Upper lobe of right lung (tissue), 1 donor: Measurements from ENCODE around the gene OMP. TPM values are rescaled to one million over a fixed set of nuclear protein-coding genes. Genes with fewer than 3 reads are reported as not detected.
A peak's percentile ranks its signal among the peaks of the same experiment; 100 is the strongest.

Source experiments
- ATAC-seq: fragments of 200-7000 bp; cut with Tn5 transposase; one replicate; pipeline ENCODE4 v1.9.1; 2020; ENCODE audit warnings: mild to moderate bottlenecking, moderate library complexity
- DNase-seq: peaks from one replicate; pipeline ENCODE4 v3.0.0-alpha.2; 2020
- H3K27ac ChIP-seq: fragments of 200-600 bp; one replicate; pipeline ENCODE4 v1.8.0; 2022
- H3K27me3 ChIP-seq: fragments of 200-600 bp; one replicate; pipeline ENCODE4 v1.8.0; 2022; ENCODE audit warnings: mild to moderate bottlenecking
- H3K36me3 ChIP-seq: fragments of 200-600 bp; one replicate; pipeline ENCODE4 v1.8.0; 2022
- H3K4me1 ChIP-seq: fragments of 200-600 bp; one replicate; pipeline ENCODE4 v1.8.0; 2022
- H3K4me3 ChIP-seq: fragments of 200-600 bp; one replicate; pipeline ENCODE4 v1.8.0; 2022; ENCODE audit warnings: mild to moderate bottlenecking
- H3K9me3 ChIP-seq: fragments of 200-600 bp; one replicate; pipeline ENCODE4 v1.8.0; 2022
- intact Hi-C: fragments of 100-400 bp; cut with DNase I; formaldehyde crosslinking; loops from one replicate; pipeline ENCODE4 v1.11.0; 2022
- total RNA-seq: library from RNA; stranded (reverse); fragmentation: NEBNext Ultra II Directional; extraction: Animal tissue kit (Norgen Biotek cat#: 25700); gene quantifications from one replicate; pipeline ENCODE4 v1.2.1, GENCODE V29; 2021
- TF ChIP-seq, protein P1 (sequence below): fragments of 200-600 bp; IDR thresholded peaks from one replicate; pipeline ENCODE4 v1.8.0; 2022; ENCODE audit warnings: antibody characterized with exemption
- donor health status: DM: no; HTN: yes; CAD: no; lungs with severe emphysema.

Gene OMP
- total RNA-seq, 1 donor from 2014 or later: not detected

- DNase-seq (no peak), ATAC-seq (no peak)
- H3K4me3 ChIP-seq: no peak overlapping the region
- H3K27ac ChIP-seq: no peak overlapping the region
- H3K4me1 ChIP-seq: peaks cover 6% of the 10 kb centered on the region
- TF ChIP-seq, protein P1, sequence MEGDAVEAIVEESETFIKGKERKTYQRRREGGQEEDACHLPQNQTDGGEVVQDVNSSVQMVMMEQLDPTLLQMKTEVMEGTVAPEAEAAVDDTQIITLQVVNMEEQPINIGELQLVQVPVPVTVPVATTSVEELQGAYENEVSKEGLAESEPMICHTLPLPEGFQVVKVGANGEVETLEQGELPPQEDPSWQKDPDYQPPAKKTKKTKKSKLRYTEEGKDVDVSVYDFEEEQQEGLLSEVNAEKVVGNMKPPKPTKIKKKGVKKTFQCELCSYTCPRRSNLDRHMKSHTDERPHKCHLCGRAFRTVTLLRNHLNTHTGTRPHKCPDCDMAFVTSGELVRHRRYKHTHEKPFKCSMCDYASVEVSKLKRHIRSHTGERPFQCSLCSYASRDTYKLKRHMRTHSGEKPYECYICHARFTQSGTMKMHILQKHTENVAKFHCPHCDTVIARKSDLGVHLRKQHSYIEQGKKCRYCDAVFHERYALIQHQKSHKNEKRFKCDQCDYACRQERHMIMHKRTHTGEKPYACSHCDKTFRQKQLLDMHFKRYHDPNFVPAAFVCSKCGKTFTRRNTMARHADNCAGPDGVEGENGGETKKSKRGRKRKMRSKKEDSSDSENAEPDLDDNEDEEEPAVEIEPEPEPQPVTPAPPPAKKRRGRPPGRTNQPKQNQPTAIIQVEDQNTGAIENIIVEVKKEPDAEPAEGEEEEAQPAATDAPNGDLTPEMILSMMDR: no peak
- H3K36me3 ChIP-seq: no peaks in the 10 kb centered on the region
- no peaks in the 10 kb centered on the region for H3K9me3 ChIP-seq
- intact Hi-C loops: no loop called here
- H3K27me3 ChIP-seq: peaks cover 4% of the 10 kb centered on the region
Measured at GRCh38 chr11:77146261-77147035, 43.8 kb downstream of the OMP start.

DNA sequence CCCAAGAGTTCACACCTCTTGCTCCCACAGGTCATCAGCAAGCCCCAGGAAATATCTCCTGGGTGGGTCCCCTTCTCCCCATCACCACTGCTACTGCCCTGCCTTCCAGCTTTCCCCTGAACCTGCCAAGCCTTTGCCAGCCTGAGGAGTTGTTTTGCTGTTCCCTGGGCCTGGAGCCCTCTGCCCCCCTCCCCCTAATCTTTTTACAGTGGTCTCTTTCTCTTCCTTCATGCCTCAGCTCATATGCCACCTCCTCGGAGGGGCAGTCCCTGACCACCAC is 44.3 kb downstream of the OMP start:
- TF ChIP-seq, protein P1: no peak
- no peaks in the 10 kb centered on the region for H3K36me3 ChIP-seq
- no peak overlapping the region for H3K4me3 ChIP-seq
- intact Hi-C loops: no loop called here
- peaks cover 4% of the 10 kb centered on the region for H3K27me3 ChIP-seq
- H3K27ac ChIP-seq: no peak overlapping the region
- ATAC-seq (no peak), DNase-seq (no peak)
- H3K4me1 ChIP-seq: peaks cover 6% of the 10 kb centered on the region
- no peaks in the 10 kb centered on the region for H3K9me3 ChIP-seq

DNA sequence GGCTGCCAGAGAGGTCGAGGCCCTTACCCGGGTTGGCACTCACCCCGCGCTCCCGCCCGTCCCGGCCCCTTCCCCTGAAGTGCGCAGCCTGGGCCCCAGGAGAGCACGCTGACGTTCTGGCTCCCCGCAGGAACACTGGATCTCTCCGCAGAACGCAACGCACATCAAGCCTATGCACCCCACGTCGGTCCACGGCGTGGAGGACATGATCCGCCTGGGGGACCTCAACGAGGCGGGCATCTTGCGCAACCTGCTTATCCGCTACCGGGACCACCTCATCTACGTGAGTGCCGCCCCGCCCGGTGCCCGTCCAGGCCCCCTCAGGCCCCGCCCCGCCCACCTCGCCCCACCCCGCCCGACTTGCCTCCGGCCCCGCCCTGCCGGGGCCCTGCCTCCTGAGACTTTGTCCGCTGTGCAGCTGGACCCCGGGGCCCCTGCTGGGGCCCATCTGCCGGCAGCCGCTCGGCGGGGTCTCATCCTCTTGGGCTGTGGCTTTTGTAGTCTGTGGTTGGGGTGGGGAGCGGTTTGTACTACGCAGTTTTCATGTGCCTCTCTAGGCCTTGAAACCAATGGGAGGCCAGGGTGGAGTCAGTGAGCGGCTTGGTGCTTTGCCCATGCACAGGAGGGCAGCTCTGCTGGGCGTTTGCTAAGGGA is 45.2 kb downstream of the OMP start:
- Histone ChIP-seq H3K27me3 (peaks cover 4% of the 10 kb centered on the region), H3K36me3 (no peaks in the 10 kb centered on the region), H3K27ac (no peak overlapping the region), H3K9me3 (no peaks in the 10 kb centered on the region), H3K4me1 (peaks cover 6% of the 10 kb centered on the region), H3K4me3 (peak overlapping the region; percentile 29)
- intact Hi-C loops: no loop called here
- ATAC-seq: peak; percentile 32
- TF ChIP-seq, protein P1: no peak
- DNase-seq: no peak

- Histone ChIP-seq H3K4me1 (peaks cover 6% of the 10 kb centered on the region), H3K4me3 (no peak overlapping the region), H3K27me3 (peaks cover 4% of the 10 kb centered on the region), H3K36me3 (no peaks in the 10 kb centered on the region), H3K27ac (no peak overlapping the region), H3K9me3 (no peaks in the 10 kb centered on the region)
- ATAC-seq (no peak), DNase-seq (no peak)
- intact Hi-C loops: no loop called here
- TF ChIP-seq, protein P1: no peak
Measured at GRCh38 chr11:77148963-77149715, 46.5 kb downstream of the OMP start.

GRCh38 chr11:77149716-77150392 is 47.2 kb downstream of the OMP start:
- H3K4me3 ChIP-seq: no peak overlapping the region
- ATAC-seq (no peak), DNase-seq (no peak)
- peaks cover 4% of the 10 kb centered on the region for H3K27me3 ChIP-seq
- intact Hi-C loops: no loop called here
- no peaks in the 10 kb centered on the region for H3K36me3 ChIP-seq
- peaks cover 6% of the 10 kb centered on the region for H3K4me1 ChIP-seq
- no peak overlapping the region for H3K27ac ChIP-seq
- TF ChIP-seq, protein P1: no peak
- no peaks in the 10 kb centered on the region for H3K9me3 ChIP-seq
